Activated naive CD4-positive, alpha-beta T cell treated with anti-CD3 and anti-CD28 coated beads, Interleukin-2, amount 50 U/mL, for 24 hours (primary cell): ENCODE data around the gene THSD4.
"Not testable (repeated sequence)": the region's sequence is repeated elsewhere in the genome, so short reads cannot be mapped to it uniquely, and the experiment has no call there.

ENCODE experiments used
- H3K27ac Mint-ChIP-seq: one replicate; pipeline ENCODE4 v1.8.0; 2021; ENCODE audit warnings: mild to moderate bottlenecking, mixed read lengths
- H3K27me3 Mint-ChIP-seq: one replicate; pipeline ENCODE4 v1.8.0; 2021; ENCODE audit warnings: mixed read lengths
- H3K36me3 Mint-ChIP-seq: one replicate; pipeline ENCODE4 v1.8.0; 2021; ENCODE audit warnings: mixed read lengths
- H3K4me1 Mint-ChIP-seq: one replicate; pipeline ENCODE4 v1.8.0; 2021; ENCODE audit warnings: mixed read lengths
- H3K4me3 Mint-ChIP-seq: one replicate; pipeline ENCODE4 v1.8.0; 2021; ENCODE audit warnings: mild to moderate bottlenecking, mixed read lengths
- H3K9me3 Mint-ChIP-seq: one replicate; pipeline ENCODE4 v1.8.0; 2021; ENCODE audit warnings: mixed read lengths

THSD4 gene

DNA sequence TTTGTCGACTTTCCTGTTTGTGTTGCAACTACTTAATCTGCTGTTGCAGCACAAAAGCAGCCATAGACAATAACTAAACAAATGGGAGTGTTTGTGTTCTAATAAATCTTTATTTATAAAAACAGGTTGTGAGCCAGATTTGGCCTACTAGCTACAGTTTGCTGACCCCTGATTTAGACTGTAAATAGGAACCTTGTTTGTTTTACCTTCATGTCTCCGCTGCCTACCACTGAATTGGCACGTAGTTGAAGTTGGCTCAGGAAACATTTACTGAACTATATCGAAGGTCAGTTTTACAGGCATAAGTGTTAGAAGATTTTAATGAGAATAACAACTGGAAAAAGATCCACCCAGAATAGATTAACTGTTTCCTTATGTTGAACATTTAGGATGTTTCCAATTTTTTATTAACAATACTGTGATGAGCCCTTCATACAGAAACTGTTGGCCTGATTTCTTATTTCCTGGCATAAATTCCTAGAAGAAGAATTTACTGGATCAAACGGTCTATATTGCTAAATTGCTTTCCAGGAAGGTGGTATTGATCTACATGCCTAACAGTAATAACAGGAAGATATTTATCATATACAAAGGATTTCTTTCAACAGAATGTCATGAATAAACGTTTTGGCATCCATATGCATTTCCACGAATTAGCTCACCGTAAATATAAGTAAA lies 538.9 kb downstream of the THSD4 start:
- H3K27ac Mint-ChIP-seq: no peak overlapping the region

DNA sequence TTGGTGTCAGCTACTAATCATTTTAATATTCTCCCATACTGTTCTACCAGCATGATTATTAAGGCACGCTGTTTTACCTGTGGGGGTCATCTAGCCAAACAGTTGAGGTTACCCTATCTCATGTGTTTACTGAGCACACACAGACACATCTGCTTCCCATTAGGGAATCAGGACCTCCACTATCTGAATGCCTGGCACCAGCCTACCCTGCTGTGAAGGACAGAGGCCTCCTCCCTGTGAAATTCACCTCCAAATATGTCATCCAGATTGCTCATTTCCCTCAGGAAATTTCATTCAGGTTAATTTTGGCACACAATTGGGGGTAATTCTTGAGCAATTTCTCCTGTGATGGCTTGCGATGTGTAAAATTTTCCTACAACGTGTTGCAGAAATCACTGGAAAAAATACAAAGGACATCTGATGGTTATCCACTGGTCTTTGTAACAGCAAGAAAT lies 539.5 kb downstream of the THSD4 start:
- H3K4me1 Mint-ChIP-seq: no peaks in the 10 kb centered on the region
- H3K4me3 Mint-ChIP-seq: no peak overlapping the region
- no peak overlapping the region for H3K27ac Mint-ChIP-seq
- no peaks in the 10 kb centered on the region for H3K36me3 Mint-ChIP-seq
- peaks cover 3% of the 10 kb centered on the region for H3K27me3 Mint-ChIP-seq
- no peaks in the 10 kb centered on the region for H3K9me3 Mint-ChIP-seq

More for the DNA sequence above, 538.9 kb downstream of the THSD4 start:
- Mint-ChIP-seq H3K4me1 (no peaks in the 10 kb centered on the region), H3K9me3 (no peaks in the 10 kb centered on the region), H3K4me3 (no peak overlapping the region), H3K36me3 (no peaks in the 10 kb centered on the region), H3K27me3 (peaks cover 6% of the 10 kb centered on the region)

DNA sequence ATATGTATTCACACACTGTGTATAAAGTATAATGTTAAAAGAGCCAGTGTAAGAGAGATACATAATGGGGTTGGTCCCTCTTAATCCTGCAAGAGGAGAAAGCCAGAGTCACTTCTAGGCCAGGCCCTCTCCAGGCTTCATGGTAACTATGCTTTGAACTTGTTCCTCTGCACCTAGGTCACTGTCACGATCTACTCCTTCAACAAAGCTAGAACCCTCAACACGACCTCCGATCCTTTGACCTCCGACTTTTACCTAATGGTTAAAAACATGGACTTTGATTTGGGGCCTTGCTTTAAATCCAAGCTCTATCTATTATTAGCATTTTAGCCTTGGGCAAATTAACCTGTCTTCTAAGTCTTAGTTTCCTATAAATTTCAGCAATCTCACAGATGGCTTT lies 541.2 kb downstream of the THSD4 start:
- Mint-ChIP-seq H3K27ac (no peak overlapping the region), H3K4me3 (no peak overlapping the region), H3K36me3 (no peaks in the 10 kb centered on the region), H3K27me3 (peaks cover 5% of the 10 kb centered on the region), H3K4me1 (no peaks in the 10 kb centered on the region), H3K9me3 (no peaks in the 10 kb centered on the region)

DNA sequence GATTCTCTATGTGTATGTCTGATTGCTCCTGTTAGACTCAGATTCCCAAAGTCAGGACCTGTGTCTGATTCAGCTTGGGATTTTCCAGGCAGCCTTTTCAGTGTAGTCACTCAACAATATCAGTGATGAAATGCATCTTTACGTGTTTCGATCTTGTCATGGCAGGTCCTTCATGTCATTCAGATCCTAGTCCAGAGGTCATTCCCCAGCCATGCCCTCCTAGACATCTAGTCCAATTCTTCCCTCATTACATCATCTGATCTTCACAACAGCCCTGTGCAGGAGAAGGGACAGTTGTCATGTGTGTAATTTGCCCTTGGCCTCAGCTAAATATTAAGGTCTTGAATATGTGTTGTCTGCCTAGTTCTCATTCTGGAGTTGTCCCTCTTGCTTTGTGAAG lies 541.9 kb downstream of the THSD4 start:
- Mint-ChIP-seq H3K4me3 (no peak overlapping the region), H3K27ac (no peak overlapping the region), H3K27me3 (peaks cover 4% of the 10 kb centered on the region), H3K4me1 (no peaks in the 10 kb centered on the region), H3K9me3 (no peaks in the 10 kb centered on the region), H3K36me3 (no peaks in the 10 kb centered on the region)

DNA sequence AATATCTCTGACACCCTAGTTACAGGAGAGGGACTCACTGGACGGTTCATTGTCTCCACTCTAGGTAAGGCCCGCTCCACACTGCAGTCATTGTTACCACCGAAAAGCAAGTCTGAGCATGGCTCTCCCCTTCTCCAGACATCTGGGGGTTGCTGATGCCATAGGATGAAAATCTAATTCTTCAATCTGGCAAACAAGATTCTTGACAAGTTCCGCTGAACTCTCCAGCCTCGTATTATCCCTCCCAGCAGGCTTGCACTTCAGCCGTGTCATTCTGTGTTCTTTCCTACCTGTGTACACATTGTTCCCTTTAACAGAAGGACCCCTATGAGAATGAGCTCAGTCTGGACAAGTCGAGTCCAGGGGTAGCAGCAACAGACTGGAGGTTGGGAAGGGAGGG lies 542.8 kb downstream of the THSD4 start:
- Mint-ChIP-seq H3K4me3 (no peak overlapping the region), H3K4me1 (no peaks in the 10 kb centered on the region), H3K27ac (no peak overlapping the region), H3K36me3 (no peaks in the 10 kb centered on the region), H3K9me3 (no peaks in the 10 kb centered on the region), H3K27me3 (peaks cover 4% of the 10 kb centered on the region)

DNA sequence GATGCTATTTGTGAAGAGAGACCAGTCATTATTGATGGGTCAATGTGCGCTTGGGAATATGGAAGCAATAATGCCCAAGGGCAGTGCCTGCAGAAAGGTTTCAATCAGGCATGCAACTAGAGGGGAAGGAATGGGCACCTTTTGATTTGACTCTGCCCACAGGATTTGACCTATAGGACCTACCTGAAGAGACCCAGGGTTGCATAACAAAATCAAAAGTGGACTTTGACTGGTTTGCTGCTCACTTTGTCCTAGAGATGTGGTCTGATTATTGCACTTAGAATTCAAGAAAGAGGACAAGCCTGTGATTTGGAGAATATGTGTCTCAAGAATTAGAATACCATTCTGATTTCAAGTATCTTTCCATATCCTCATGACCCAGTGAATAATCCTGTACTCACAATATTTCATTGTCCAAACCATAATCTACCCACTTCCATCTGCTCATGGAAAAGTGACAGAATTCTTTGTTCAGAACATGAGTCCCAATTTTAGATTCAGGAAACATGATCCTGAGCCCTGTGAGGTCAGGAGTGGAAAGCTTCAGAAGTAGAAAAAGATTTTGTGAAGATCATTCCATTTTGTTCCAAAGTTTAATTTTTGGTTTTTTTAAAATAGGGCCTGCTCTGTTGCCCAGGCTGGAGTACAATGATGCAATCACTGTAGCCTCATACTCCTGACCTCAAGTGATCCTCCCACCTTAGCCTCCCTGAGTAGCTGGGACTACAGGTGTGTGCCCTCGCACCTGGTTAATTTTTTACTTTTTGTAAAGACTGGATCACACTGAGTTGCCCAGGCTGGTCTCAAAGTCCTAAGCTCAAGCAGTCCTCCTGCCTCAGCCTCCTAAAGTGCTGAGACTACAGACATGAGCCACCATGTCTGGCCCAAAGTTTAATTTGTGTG lies 543.8 kb downstream of the THSD4 start:
- no peak overlapping the region for H3K27ac Mint-ChIP-seq
- no peaks in the 10 kb centered on the region for H3K36me3 Mint-ChIP-seq
- no peak overlapping the region for H3K4me3 Mint-ChIP-seq
- no peaks in the 10 kb centered on the region for H3K4me1 Mint-ChIP-seq
- H3K9me3 Mint-ChIP-seq: no peaks in the 10 kb centered on the region
- H3K27me3 Mint-ChIP-seq: peaks cover 6% of the 10 kb centered on the region

GRCh38 chr15:71659730-71660067 lies 544.4 kb downstream of the THSD4 start:
- peaks cover 6% of the 10 kb centered on the region for H3K27me3 Mint-ChIP-seq
- no peaks in the 10 kb centered on the region for H3K36me3 Mint-ChIP-seq
- no peak overlapping the region for H3K27ac Mint-ChIP-seq
- no peak overlapping the region for H3K4me3 Mint-ChIP-seq
- H3K4me1 Mint-ChIP-seq: no peaks in the 10 kb centered on the region
- no peaks in the 10 kb centered on the region for H3K9me3 Mint-ChIP-seq

GRCh38 chr15:71660501-71660900 lies 545.2 kb downstream of the THSD4 start:
- no peaks in the 10 kb centered on the region for H3K36me3 Mint-ChIP-seq
- no peaks in the 10 kb centered on the region for H3K4me1 Mint-ChIP-seq
- no peak overlapping the region for H3K27ac Mint-ChIP-seq
- H3K4me3 Mint-ChIP-seq: no peak overlapping the region
- no peaks in the 10 kb centered on the region for H3K9me3 Mint-ChIP-seq
- peaks cover 6% of the 10 kb centered on the region for H3K27me3 Mint-ChIP-seq

DNA sequence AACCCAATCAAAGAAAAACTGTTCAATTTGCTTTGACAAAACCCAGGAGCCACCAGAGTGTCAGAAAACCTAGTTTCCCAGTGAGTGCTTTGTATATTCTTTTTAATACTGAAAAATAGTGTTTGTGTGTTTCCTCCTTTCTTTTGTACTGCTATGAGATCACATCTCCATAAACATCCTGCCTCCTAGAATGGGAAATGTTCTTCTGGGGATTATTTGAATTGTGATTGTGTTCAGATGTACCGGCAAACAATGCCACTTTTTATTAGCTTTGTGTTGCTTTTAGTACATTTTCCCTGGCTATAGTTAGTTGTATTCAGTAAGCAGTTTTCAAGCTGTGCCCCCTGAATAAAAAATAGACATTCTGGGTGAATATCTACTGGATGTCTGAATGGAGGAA lies 547.0 kb downstream of the THSD4 start:
- Mint-ChIP-seq H3K4me1 (no peaks in the 10 kb centered on the region), H3K4me3 (no peak overlapping the region), H3K27me3 (peaks cover 6% of the 10 kb centered on the region), H3K36me3 (no peaks in the 10 kb centered on the region), H3K27ac (no peak overlapping the region), H3K9me3 (no peaks in the 10 kb centered on the region)

GRCh38 chr15:71664622-71665021 lies 549.4 kb downstream of the THSD4 start:
- no peak overlapping the region for H3K27ac Mint-ChIP-seq
- H3K36me3 Mint-ChIP-seq: no peaks in the 10 kb centered on the region
- no peak overlapping the region for H3K4me3 Mint-ChIP-seq

GRCh38 chr15:71666763-71667620 lies 551.7 kb downstream of the THSD4 start:
- no peak overlapping the region for H3K27ac Mint-ChIP-seq

More at GRCh38 chr15:71664622-71665021, 549.4 kb downstream of the THSD4 start:
- H3K27me3 Mint-ChIP-seq: peaks cover 7% of the 10 kb centered on the region
- H3K9me3 Mint-ChIP-seq: no peaks in the 10 kb centered on the region
- no peaks in the 10 kb centered on the region for H3K4me1 Mint-ChIP-seq

GRCh38 chr15:71669688-71670087 lies 554.4 kb downstream of the THSD4 start:
- H3K27me3 Mint-ChIP-seq: peaks cover 14% of the 10 kb centered on the region
- H3K4me1 Mint-ChIP-seq: no peaks in the 10 kb centered on the region
- no peak overlapping the region for H3K4me3 Mint-ChIP-seq
- no peaks in the 10 kb centered on the region for H3K36me3 Mint-ChIP-seq
- H3K27ac Mint-ChIP-seq: no peak overlapping the region
- H3K9me3 Mint-ChIP-seq: no peaks in the 10 kb centered on the region

More at GRCh38 chr15:71666763-71667620, 551.7 kb downstream of the THSD4 start:
- H3K9me3 Mint-ChIP-seq: no peaks in the 10 kb centered on the region
- H3K27me3 Mint-ChIP-seq: peaks cover 7% of the 10 kb centered on the region
- no peaks in the 10 kb centered on the region for H3K36me3 Mint-ChIP-seq
- H3K4me3 Mint-ChIP-seq: no peak overlapping the region
- no peaks in the 10 kb centered on the region for H3K4me1 Mint-ChIP-seq

DNA sequence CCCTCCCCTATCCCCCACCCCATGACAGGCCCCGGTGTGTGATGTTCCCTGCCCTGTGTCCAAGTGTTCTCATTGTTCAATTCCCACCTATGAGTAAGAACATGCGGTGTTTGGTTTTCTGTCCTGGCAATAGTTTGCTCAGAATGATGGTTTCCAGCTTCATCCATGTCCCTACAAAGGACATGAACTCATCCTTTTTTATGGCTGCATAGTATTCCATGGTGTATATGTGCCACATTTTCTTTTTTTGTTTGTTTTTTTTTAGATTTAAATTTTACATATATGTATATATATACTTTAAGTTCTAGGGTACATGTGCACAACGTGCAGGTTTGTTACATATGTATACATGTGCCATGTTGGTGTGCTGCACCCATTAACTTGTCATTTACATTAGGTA lies 555.0 kb downstream of the THSD4 start:
- not testable (repeated sequence) for H3K27ac Mint-ChIP-seq, H3K9me3 Mint-ChIP-seq, H3K36me3 Mint-ChIP-seq, H3K4me1 Mint-ChIP-seq, H3K4me3 Mint-ChIP-seq
- peaks cover 16% of the 10 kb centered on the region for H3K27me3 Mint-ChIP-seq

DNA sequence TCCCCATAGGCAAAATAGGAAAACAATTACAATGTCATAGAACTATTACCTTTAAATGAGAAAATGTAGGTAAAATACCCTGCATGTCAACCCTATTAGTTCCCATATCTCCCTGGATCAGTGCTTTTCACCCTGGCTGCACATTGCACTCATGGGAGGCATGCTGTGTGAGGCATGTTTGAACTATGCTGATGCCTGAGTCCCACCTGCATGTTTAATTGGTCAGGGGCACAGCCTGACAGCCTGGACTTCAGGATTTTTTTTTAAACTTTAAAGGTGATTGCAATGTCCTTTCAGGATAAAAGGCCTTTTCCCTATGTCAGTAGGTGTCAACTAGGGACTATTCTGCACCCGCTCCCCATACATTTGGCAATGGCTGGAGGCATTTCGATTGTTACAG lies 559.1 kb downstream of the THSD4 start:
- no peak overlapping the region for H3K27ac Mint-ChIP-seq
- H3K9me3 Mint-ChIP-seq: no peaks in the 10 kb centered on the region
- H3K36me3 Mint-ChIP-seq: no peaks in the 10 kb centered on the region
- H3K4me3 Mint-ChIP-seq: no peak overlapping the region
- H3K4me1 Mint-ChIP-seq: peaks cover 15% of the 10 kb centered on the region
- peaks cover 15% of the 10 kb centered on the region for H3K27me3 Mint-ChIP-seq

- H3K27me3 Mint-ChIP-seq: peaks cover 13% of the 10 kb centered on the region
- H3K36me3 Mint-ChIP-seq: no peaks in the 10 kb centered on the region
- H3K4me3 Mint-ChIP-seq: no peak overlapping the region
Measured at GRCh38 chr15:71677352-71677751, 562.1 kb downstream of the THSD4 start.

More at GRCh38 chr15:71677352-71677751, 562.1 kb downstream of the THSD4 start:
- Mint-ChIP-seq H3K9me3 (no peaks in the 10 kb centered on the region), H3K4me1 (peaks cover 15% of the 10 kb centered on the region), H3K27ac (no peak overlapping the region)
